T-helper 1 cell treated with Interleukin-12 subunit alpha and Interleukin-12 subunit beta and Interleukin-4 antibody, amounts not matched to agents 30 ng/mL and 1 ng/mL, for 36 hours (primary cell): ENCODE measurements around the gene RELN. TPM values are rescaled to one million over a fixed set of nuclear protein-coding genes. Genes with fewer than 3 reads are reported as not detected.
"Not testable (repeated sequence)": the region's sequence is repeated elsewhere in the genome, so short reads cannot be mapped to it uniquely, and the experiment has no call there.

Experiments used
- intact Hi-C: fragments of 100-400 bp; cut with micrococcal nuclease; formaldehyde crosslinking; loops from one replicate; pipeline ENCODE4 v1.15.1; 2024
- total RNA-seq: library from RNA; stranded (reverse); gene quantifications from 2 replicates; pipeline ENCODE4 v1.2.3, GENCODE V29; 2022

The RELN gene
- total RNA-seq: not detected in 2 replicates

- intact Hi-C loops: no loop called here
Measured at GRCh38 chr7:103989200-103989784, at the start of gene RELN. Gene RELN (minus strand): TSS chr7:103989658. CDS start chr7:103989356, 302 bp downstream.

DNA sequence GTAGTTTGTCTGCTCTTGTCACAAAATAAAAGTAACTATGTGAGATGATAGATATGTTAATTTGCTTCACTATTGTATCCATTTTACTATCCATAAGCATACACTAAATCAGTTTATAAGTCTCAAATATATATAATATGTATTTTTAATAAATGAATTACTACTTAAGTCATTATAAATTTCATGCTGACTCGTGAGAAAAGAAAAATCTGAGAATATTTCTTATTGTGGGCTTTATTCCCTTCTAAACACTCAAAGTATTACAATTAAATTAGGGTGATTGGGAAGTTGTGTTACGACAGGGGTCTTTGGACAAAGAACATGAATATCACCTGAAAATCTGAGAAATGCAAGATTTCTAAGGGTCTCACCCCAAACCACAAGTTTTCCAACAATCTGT, 48.7 kb upstream of the RELN start:
- intact Hi-C loops: no loop called here

DNA sequence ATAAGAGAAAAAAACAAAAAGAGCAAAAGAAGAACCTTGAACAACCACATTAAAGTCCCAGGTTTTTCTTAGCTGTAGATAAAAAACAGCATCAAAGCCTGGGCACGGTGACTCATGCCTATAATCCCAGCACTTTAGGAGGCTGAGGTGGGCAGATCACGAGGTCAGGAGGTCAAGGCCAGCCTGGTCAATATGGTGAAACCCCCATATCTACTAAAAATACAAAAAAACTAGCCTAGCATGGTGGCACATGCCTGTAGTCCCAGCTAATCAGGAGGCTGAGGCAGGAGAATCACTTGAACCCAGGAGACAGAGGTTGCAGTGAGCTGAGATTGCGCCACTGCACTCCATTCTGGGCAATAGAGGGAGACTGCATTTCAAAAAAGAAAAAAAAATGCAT, 47.4 kb upstream of the RELN start:
- intact Hi-C loops: not testable (repeated sequence)

- intact Hi-C loops: no loop called here
Measured at GRCh38 chr7:104035351-104035750, 45.9 kb upstream of the RELN start.

DNA sequence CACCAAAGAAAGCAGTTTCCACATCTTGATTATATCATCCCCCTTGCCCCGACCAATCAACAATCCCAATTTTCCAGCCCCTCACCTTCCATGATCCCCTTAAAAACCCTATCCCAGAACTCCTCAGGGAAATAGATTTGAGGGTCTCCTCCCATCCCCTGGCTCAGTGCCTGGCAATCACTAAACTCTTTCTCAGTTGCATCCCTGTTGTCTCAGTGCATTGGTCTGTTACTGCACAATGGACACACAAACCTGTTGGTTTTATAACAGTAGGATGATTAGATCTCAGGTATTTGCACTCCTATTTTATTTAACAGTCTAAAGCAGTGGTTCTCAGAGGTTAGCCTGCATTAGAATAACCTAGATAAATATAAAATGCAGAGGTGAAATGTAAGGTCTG, 45.2 kb upstream of the RELN start:
- intact Hi-C loops: no loop called here

DNA sequence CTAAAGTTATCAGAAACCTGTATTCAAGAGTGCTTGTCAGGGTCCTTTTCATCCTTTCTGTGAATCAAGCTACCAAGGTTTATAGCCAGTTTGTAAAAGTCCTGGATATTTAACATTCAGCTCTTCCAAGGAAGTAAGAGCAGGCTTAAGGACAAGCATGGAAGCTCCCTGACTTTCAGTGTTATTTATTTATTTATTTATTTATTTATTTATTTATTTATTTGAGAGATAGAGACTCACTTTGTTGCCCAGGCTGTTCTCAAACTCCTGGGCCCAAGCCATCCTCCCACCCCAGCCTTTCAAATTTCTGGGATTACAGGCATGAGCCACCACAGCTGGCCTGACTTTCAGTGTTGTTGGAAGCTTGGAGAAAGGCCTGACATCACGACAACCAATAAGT, 44.4 kb upstream of the RELN start:
- intact Hi-C loops: no loop called here

GRCh38 chr7:104032486-104032885, 43.0 kb upstream of the RELN start:
- intact Hi-C loops: no loop called here

- intact Hi-C loops: no loop called here
Measured at GRCh38 chr7:104029765-104030164, 40.3 kb upstream of the RELN start.

- intact Hi-C loops: no loop called here
Measured at GRCh38 chr7:104024632-104025031, 35.2 kb upstream of the RELN start.

DNA sequence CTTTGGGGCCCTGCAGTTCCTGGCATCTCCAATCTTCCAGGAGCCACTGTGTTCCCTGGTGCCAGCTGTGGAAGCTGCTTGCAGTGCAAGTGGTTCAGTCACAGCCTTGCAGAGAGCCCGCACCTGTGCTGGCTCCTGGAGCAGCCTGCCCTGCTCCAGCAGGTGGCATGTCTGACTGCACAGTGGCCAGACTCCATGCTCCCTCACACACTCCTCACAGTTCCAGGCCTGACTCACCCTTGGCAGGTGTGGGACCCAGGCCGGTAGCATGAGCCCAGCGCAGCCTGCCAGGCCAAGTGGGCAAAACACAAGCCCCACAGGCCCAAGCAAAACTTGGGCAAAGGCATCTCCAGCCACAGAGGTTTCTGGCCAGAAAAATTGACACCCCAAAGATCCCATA, 33.6 kb upstream of the RELN start:
- intact Hi-C loops: no loop called here

GRCh38 chr7:104018425-104018824, 29.0 kb upstream of the RELN start:
- intact Hi-C loops: no loop called here

- intact Hi-C loops: no loop called here
Measured at GRCh38 chr7:104017001-104017400, 27.5 kb upstream of the RELN start.

DNA sequence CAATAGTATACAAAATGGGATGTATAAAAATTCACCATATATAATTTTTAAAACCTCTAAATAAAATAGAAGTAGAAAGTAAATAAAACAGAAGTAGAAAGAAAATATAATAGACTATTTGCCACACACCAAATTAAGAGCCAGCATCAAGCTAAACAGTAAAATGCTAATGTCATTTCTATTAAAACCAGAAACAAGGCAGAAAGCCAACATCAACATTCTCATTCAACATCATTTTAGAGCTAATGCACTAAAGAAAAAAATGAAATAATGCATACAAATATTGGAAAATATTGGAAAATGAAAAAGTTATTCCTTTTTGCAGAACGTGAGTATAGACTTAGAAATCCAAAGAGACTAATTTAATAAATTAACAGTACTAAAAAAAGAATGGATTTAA, 23.4 kb upstream of the RELN start:
- intact Hi-C loops: no loop called here

GRCh38 chr7:104011829-104012228, 22.4 kb upstream of the RELN start:
- intact Hi-C loops: no loop called here

GRCh38 chr7:104010052-104010909, 20.8 kb upstream of the RELN start:
- intact Hi-C loops: no loop called here

- intact Hi-C loops: no loop called here
Measured at GRCh38 chr7:104008107-104008506, 18.6 kb upstream of the RELN start.

GRCh38 chr7:104007614-104008013, 18.2 kb upstream of the RELN start:
- intact Hi-C loops: no loop called here

DNA sequence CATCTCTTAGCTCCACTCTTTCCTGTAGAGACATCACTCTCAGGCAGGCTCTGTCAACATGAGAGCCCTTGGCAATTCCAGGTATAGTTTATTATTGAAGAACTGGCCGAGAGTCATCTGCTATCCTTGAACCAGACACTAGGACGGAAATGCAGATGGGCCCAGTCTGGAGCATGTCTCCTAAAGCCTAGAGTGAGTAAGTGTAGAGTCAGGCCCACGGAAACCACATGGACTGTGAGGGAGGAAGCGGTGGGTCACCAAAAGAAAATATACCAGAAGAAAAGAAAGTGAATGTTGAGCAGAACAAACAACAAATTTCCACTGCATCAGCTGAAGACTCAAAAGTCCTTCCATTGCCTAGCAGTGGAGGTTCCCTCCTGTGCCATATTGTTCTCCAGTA, 15.7 kb upstream of the RELN start:
- intact Hi-C loops: no loop called here

GRCh38 chr7:103996639-103997038, 7.2 kb upstream of the RELN start:
- intact Hi-C loops: no loop called here

DNA sequence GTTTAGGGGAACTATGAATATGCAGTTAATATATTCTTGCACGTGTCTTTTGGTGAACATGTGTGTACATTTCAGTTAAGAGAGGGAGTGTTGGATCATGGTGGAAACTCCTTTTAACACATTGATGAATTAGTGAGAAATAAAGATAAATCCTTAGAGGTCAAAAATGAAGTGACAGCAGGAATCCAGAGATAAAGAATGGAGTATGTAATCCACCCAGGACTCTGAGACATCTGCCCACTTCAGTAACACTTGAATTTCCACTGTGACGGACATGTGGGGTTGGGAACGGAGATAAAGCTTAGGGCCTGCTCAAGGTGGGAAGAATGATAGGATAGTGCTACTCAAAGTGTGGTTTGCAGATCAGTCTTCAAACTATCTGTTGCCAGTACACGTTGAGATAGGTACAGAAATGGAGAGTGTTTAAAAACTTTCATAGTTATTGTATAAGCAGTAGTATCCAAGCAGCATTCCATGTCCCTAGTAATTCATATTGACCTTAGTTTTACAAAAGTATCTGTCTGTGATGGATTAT, 6.6 kb upstream of the RELN start:
- intact Hi-C loops: no loop called here

GRCh38 chr7:103995554-103995953, 6.1 kb upstream of the RELN start:
- intact Hi-C loops: no loop called here

DNA sequence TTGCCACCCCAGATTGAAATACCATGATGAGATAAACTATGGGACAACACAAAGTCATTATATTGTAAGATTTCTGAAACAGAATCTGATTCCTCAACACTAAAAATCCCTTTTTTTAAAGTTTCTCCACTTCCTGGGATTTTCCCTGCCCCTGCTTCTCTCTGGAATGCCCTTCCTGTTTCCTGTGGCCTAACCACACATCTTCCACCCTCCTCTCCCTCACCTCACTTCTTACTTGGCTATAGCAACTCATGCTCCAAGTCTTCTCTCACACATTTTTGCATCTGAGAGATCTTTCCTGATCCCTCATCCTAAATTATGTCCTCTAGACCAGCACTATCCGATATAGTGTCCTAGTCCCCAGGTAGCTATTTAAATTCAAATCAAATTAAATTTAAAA, 4.1 kb upstream of the RELN start:
- intact Hi-C loops: no loop called here

GRCh38 chr7:103991406-103991805, 1.9 kb upstream of the RELN start:
- intact Hi-C loops: no loop called here
